HepG2 (cell line): ENCODE data around the gene NLGN4X. TPM values are rescaled to one million over a fixed set of nuclear protein-coding genes. Genes with fewer than 3 reads are reported as not detected.

Experiments used
- ATAC-seq: fragments of 200-7000 bp; cut with Tn5 transposase; 3 replicates; pipeline ENCODE4 v1.9.1; 2020; ENCODE audit warnings: mild to moderate bottlenecking, moderate library complexity
- BruUV-seq: library from RNA; stranded (reverse); fragments of 400-500 nt; replicated peaks from 2 replicates; lab custom pipeline; 2021; lab: Mats Ljungman, UMichigan
- CTCF ChIA-PET: fragments of 300-600 bp; formaldehyde crosslinking; extraction: SDS; loops from one replicate; lab custom pipeline; 2021; ENCODE audit warnings: low total read pairs, inconsistent platforms, low intra/inter-chr PET ratio; lab: Yijun Ruan, JAX
- POLR2A ChIA-PET: fragments of 350-600 bp; sonication (Branson Sonifier 250); formaldehyde crosslinking; loops from one replicate; lab custom pipeline; 2020; ENCODE audit warnings: antibody characterized with exemption, inconsistent platforms; lab: Yijun Ruan, JAX
- DNase-seq: peaks from one replicate; pipeline ENCODE4 v3.0.0-alpha.2; 2015; ENCODE audit warnings: low spot score
- FAIRE-seq: peaks from 3 replicates; lab custom pipeline; 2011; peaks lifted over from hg19 to GRCh38; lab: Jason Lieb, UNC
- H2AFZ ChIP-seq: one replicate; pipeline ENCODE4 v1.6.1; 2011; ENCODE audit warnings: low read length, inconsistent platforms
- H3K27ac ChIP-seq: fragments of 300-600 bp; 3 replicates; pipeline ENCODE4 v1.8.0; 2011; ENCODE audit warnings: mixed run types, mild to moderate bottlenecking, mixed read lengths, low read length, inconsistent platforms; ENCODE audit not compliant: insufficient read depth; ENCODE audit errors: extremely low read length
- H3K27me3 ChIP-seq, 2 experiments: fragments of 200-600 bp in 1 of 2; 2 replicates in 1 of 2; 3 replicates in 1 of 2; pipeline versions ENCODE4 v1.6.0 to v1.8.0; 2011; ENCODE audit warnings: low read length in 2 of 2, mild to moderate bottlenecking in 2 of 2, moderate library complexity in 2 of 2, inconsistent platforms in 1 of 2; ENCODE audit not compliant: insufficient read depth in 2 of 2, control insufficient read depth in 1 of 2
- H3K36me3 ChIP-seq, 2 experiments: fragments of 200-600 bp in 1 of 2; replicated peaks in 1 of 2; 2 replicates in 1 of 2; 3 replicates in 1 of 2; pipeline versions ENCODE4 v1.5.1 to v1.8.0; 2011; ENCODE audit warnings: low read length in 2 of 2, inconsistent platforms in 1 of 2; ENCODE audit not compliant: insufficient read depth in 2 of 2, control insufficient read depth in 1 of 2
- H3K4me1 ChIP-seq: 2 replicates; pipeline ENCODE4 v1.5.1; 2012; ENCODE audit warnings: low read length, inconsistent platforms; ENCODE audit not compliant: insufficient read depth
- H3K4me2 ChIP-seq: 2 replicates; pipeline ENCODE4 v1.6.0; 2011; ENCODE audit warnings: low read depth, low read length, inconsistent platforms
- H3K4me3 ChIP-seq, 3 experiments: fragments of 200-600 bp in 1 of 3; sonication (generic), shearing (Covaris generic) in 1 of 3; replicated peaks in 1 of 3; 2 replicates each; pipeline ENCODE4 v1.5.1; 2011 to 2016; ENCODE audit warnings: low read length in 3 of 3, inconsistent platforms in 2 of 3, low read depth in 2 of 3, mild to moderate bottlenecking in 2 of 3, control low read depth in 1 of 3, mixed read lengths in 1 of 3; ENCODE audit not compliant: insufficient read depth in 1 of 3
- H3K79me2 ChIP-seq: one replicate; pipeline ENCODE4 v1.6.1; 2011; ENCODE audit warnings: low read length, inconsistent platforms; ENCODE audit not compliant: insufficient read depth
- H3K9ac ChIP-seq: 2 replicates; pipeline ENCODE4 v1.6.0; 2011; ENCODE audit warnings: mild to moderate bottlenecking, low read depth, low read length, inconsistent platforms; ENCODE audit not compliant: insufficient read depth
- H3K9me3 ChIP-seq: 2 replicates; pipeline ENCODE4 v1.5.1; 2012; ENCODE audit warnings: mild to moderate bottlenecking, low read length
- H4K20me1 ChIP-seq: 2 replicates; pipeline ENCODE4 v1.6.0; 2011; ENCODE audit warnings: inconsistent platforms, mild to moderate bottlenecking, low read length, moderate library complexity; ENCODE audit not compliant: insufficient read depth
- AFF4 ChIP-seq: sonication (generic); formaldehyde crosslinking; IDR thresholded peaks from 2 replicates; pipeline ENCODE4 v1.4.0; 2020; ENCODE audit warnings: missing genetic modification reagents
- ATF4 ChIP-seq, 2 experiments: fragments of 450-650 bp in 1 of 2; sonication (generic) in 1 of 2; formaldehyde crosslinking; IDR thresholded peaks; 2 replicates each; pipeline versions ENCODE4 v1.5.0 to v1.8.0; 2020 to 2022; ENCODE audit warnings: mild to moderate bottlenecking in 1 of 2, missing genetic modification reagents in 1 of 2
- ATF6 ChIP-seq: sonication (generic); formaldehyde crosslinking; conservative IDR thresholded peaks from 2 replicates; pipeline ENCODE4 v1.4.0; 2020; ENCODE audit warnings: missing genetic modification reagents
- CBX2 ChIP-seq, 2 experiments: fragments of 200-600 bp in 1 of 2; sonication (generic); formaldehyde crosslinking in 1 of 2; IDR thresholded peaks; 2 replicates each; pipeline versions ENCODE4 v1.7.0 to v1.8.1; 2018 to 2022; ENCODE audit warnings: low read depth in 2 of 2, low read length in 1 of 2, mild to moderate bottlenecking in 1 of 2, missing genetic modification reagents in 1 of 2
- GFI1 ChIP-seq: sonication (generic); formaldehyde crosslinking; IDR thresholded peaks from 2 replicates; pipeline ENCODE4 v1.5.0; 2020; ENCODE audit warnings: missing genetic modification reagents, mild to moderate bottlenecking, borderline replicate concordance
- HNF4G ChIP-seq, 2 experiments: sonication (generic) in 1 of 2; formaldehyde crosslinking in 1 of 2; IDR thresholded peaks; 2 replicates each; pipeline versions ENCODE4 v1.4.0 to v1.6.1; 2011 to 2020; ENCODE audit warnings: borderline replicate concordance in 2 of 2, low read depth in 2 of 2, mild to moderate bottlenecking in 2 of 2, low read length in 1 of 2, missing genetic modification reagents in 1 of 2, moderate library complexity in 1 of 2
- KDM5A ChIP-seq: fragments of 200-600 bp; sonication (generic); IDR thresholded peaks from 2 replicates; pipeline ENCODE4 v1.7.0; 2018; ENCODE audit warnings: antibody characterized with exemption, mild to moderate bottlenecking, low read length, borderline replicate concordance
- NCOR1 ChIP-seq: fragments of 200-600 bp; sonication (generic); IDR thresholded peaks from 2 replicates; pipeline ENCODE4 v1.7.0; 2017; ENCODE audit warnings: antibody characterized with exemption, low read length, borderline replicate concordance
- ZNF503 ChIP-seq: sonication (generic); formaldehyde crosslinking; IDR thresholded peaks from 2 replicates; pipeline ENCODE4 v1.4.0; 2020; ENCODE audit warnings: missing genetic modification reagents
- ZNF556 ChIP-seq: sonication (generic); formaldehyde crosslinking; IDR thresholded peaks from 2 replicates; pipeline ENCODE4 v1.4.0; 2020; ENCODE audit warnings: mild to moderate bottlenecking, missing genetic modification reagents, borderline replicate concordance
- WGBS: methylation state at CpG from one replicate; pipeline ENCODE4 v1.1.6; 2017; ENCODE audit warnings: low lambda C conversion rate; 5-methylcytosine and 5-hydroxymethylcytosine counted together
- in situ Hi-C: cut with HindIII; loops from 2 replicates; pipeline ENCODE4 v1.10.0; 2017; ENCODE audit warnings: low pct_unique_long_range_greater_than_20kb; ENCODE audit not compliant: extremely low pct_ligation_motif_present
- intact Hi-C: fragments of 100-400 bp; cut with micrococcal nuclease; formaldehyde crosslinking; loops from one replicate; pipeline ENCODE4 v1.10.0; 2022; ENCODE audit not compliant: unreplicated experiment
- polyA plus RNA-seq, 8 experiments: library from polyadenylated mRNA; depleted of rRNA in 3 of 8; stranded (reverse) in 7 of 8; unstranded in 1 of 8; fragments of >200 nt; fragmentation: Illumina TruSeq in 4 of 8; extraction: Trizol in 4 of 8; gene quantifications; 2 replicates each; pipeline versions ENCODE4 v1.2.1 to v1.2.3, GENCODE V29; 2011 to 2016; ENCODE audit warnings: low read depth in 4 of 8, missing spikeins in 1 of 8, mixed read lengths in 1 of 8; ENCODE audit not compliant: insufficient read depth in 1 of 8
- total RNA-seq, 5 experiments: library from RNA; depleted of rRNA; stranded (reverse); fragments of >200 nt; fragmentation: Illumina TruSeq; extraction: Trizol; gene quantifications; 2 replicates each; pipeline ENCODE4 v1.2.3, GENCODE V29; 2016; ENCODE audit warnings: low read depth in 1 of 5

NLGN4X gene
- total and polyA plus RNA-seq, 2 of the 13 experiments (the other 11 are each of a cell fraction or from before 2014, with no cell fraction given) = not detected

GRCh38 chrX:6026980-6027379 is 201.7 kb downstream of the NLGN4X start:
- TF ChIP-seq CBX2 (IDR thresholded peaks at IDR 0.05; ENCODE audit: low read depth, low read length) = no peak
- TF ChIP-seq CBX2 (CRISPR knock-in tag; IDR thresholded peaks at IDR 0.05; ENCODE audit: low read depth) = no peak
- TF ChIP-seq ZNF503 (CRISPR knock-in tag) = no peak
- TF ChIP-seq ZNF556 (CRISPR knock-in tag) = no peak
- TF ChIP-seq HNF4G (IDR thresholded peaks at IDR 0.05; ENCODE audit: borderline replicate concordance, low read depth, low read length) = no peak
- TF ChIP-seq HNF4G (CRISPR knock-in tag; IDR thresholded peaks at IDR 0.05; ENCODE audit: borderline replicate concordance, low read depth) = no peak
- no peak for TF ChIP-seq KDM5A
- TF ChIP-seq ATF4 (CRISPR knock-in tag; IDR thresholded peaks at IDR 0.05) = no peak
- TF ChIP-seq GFI1 (CRISPR knock-in tag) = no peak
- TF ChIP-seq ATF6 (CRISPR knock-in tag) = no peak
- TF ChIP-seq AFF4 = no peak
- TF ChIP-seq NCOR1 = no peak
- TF ChIP-seq, all 625 proteins: peak for 0
- no peak for ATAC-seq
- POLR2A ChIA-PET = no interaction called here
- FAIRE-seq = no peak
- CTCF ChIA-PET = no interaction called here
- Histone ChIP-seq H2AFZ (no peak overlapping the region), H4K20me1 (no peaks in the 10 kb centered on the region), H3K27me3 (no peaks in the 10 kb centered on the region), H3K79me2 (no peaks in the 10 kb centered on the region), H3K4me2 (no peak overlapping the region), H3K9ac (no peak overlapping the region), H3K4me3 (no peak overlapping the region), H3K9me3 (no peaks in the 10 kb centered on the region), H3K36me3 (no peaks in the 10 kb centered on the region), H3K4me1 (no peaks in the 10 kb centered on the region), H3K27ac (no peak overlapping the region)
- BruUV-seq = no TSS peak
- no peak for DNase-seq
- in situ Hi-C loops = no loop called here
- intact Hi-C loops = no loop called here
- 51% methylated on average over 6 of the region's 6 CpGs for WGBS
